IMR-90 (cell line): Measurements from ENCODE around the gene FOXN3.

Experiments
- MXI1 ChIP-seq: IDR thresholded peaks from 2 replicates; pipeline ENCODE4 v1.6.1; 2012; ENCODE audit warnings: low read depth, mild to moderate bottlenecking, low read length, moderate library complexity, borderline replicate concordance
- RFX5 ChIP-seq: IDR thresholded peaks from 2 replicates; pipeline ENCODE4 v1.8.0; 2012; ENCODE audit warnings: low read depth, mild to moderate bottlenecking, low read length, moderate library complexity
- TF ChIP-seq, protein P1 (sequence below): conservative IDR thresholded peaks from 2 replicates; pipeline ENCODE4 v1.5.1; 2012; ENCODE audit warnings: mild to moderate bottlenecking, low read depth, low read length, improper control_type of control experiment

DNA sequence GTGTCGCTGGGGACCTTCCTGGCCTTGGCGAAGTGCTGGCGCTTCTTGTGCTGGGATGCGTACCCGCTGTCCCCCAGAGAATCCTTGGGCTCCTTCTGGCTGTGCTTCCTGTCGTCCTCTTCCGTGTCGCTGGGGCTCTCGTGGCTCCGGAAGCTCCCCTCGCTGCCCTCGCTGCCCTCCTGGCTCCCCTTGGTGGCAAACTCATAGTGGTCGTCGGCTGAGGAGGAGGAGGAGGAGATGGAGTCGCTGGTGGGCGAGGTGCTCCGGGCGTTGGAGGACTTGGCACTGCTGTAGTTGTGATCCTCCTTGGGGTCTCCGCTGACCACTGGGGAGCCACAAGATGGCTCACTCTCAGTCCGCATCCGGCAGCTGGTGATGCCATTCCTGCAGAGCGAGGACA is 254.4 kb downstream of the FOXN3 start:
- TF ChIP-seq MXI1, result no peak
- TF ChIP-seq, protein P1, sequence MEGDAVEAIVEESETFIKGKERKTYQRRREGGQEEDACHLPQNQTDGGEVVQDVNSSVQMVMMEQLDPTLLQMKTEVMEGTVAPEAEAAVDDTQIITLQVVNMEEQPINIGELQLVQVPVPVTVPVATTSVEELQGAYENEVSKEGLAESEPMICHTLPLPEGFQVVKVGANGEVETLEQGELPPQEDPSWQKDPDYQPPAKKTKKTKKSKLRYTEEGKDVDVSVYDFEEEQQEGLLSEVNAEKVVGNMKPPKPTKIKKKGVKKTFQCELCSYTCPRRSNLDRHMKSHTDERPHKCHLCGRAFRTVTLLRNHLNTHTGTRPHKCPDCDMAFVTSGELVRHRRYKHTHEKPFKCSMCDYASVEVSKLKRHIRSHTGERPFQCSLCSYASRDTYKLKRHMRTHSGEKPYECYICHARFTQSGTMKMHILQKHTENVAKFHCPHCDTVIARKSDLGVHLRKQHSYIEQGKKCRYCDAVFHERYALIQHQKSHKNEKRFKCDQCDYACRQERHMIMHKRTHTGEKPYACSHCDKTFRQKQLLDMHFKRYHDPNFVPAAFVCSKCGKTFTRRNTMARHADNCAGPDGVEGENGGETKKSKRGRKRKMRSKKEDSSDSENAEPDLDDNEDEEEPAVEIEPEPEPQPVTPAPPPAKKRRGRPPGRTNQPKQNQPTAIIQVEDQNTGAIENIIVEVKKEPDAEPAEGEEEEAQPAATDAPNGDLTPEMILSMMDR, result no peak
- no peak for TF ChIP-seq RFX5
